Measurements from ENCODE around the gene EHBP1. TPM values are rescaled to one million over a fixed set of nuclear protein-coding genes. Genes with fewer than 3 reads are reported as not detected.

Gene EHBP1
- total RNA-seq, 4 donors from 2014 or later = 42.9 to 116 (median 58.3) TPM

DNA sequence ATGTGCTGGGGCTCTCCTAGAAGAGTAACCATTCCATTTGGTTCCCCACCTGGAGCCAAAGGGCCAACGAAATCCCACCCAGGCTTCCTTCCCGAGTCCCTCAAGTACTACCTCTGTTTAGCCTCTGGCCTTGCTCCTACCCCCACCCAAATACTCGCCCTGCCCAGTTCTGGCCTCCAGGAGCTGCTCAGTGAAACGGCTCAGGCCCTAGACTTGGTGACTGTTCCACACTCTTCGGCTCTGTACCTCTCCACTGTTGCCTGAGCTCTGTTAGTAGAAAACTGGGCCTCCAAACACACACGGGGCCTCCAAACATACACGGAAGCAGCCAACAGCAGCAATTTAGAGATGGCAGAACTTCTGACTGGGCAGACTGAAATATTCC lies 349.3 kb downstream of the EHBP1 start:
- Histone ChIP-seq H3K27me3 (peaks cover 91% of the 10 kb centered on the region), H3K4me1 (peaks cover 68% of the 10 kb centered on the region), H3K27ac (no peak overlapping the region), H3K4me3 (no peak overlapping the region), H3K36me3 (peaks cover 22% of the 10 kb centered on the region), H3K9me3 (no peaks in the 10 kb centered on the region)
- 45% methylated on average over 7 of the region's 7 CpGs for WGBS
- no peak for DNase-seq (ENCODE audit: low spot score in 2 of 2)
- TF ChIP-seq, protein P1, sequence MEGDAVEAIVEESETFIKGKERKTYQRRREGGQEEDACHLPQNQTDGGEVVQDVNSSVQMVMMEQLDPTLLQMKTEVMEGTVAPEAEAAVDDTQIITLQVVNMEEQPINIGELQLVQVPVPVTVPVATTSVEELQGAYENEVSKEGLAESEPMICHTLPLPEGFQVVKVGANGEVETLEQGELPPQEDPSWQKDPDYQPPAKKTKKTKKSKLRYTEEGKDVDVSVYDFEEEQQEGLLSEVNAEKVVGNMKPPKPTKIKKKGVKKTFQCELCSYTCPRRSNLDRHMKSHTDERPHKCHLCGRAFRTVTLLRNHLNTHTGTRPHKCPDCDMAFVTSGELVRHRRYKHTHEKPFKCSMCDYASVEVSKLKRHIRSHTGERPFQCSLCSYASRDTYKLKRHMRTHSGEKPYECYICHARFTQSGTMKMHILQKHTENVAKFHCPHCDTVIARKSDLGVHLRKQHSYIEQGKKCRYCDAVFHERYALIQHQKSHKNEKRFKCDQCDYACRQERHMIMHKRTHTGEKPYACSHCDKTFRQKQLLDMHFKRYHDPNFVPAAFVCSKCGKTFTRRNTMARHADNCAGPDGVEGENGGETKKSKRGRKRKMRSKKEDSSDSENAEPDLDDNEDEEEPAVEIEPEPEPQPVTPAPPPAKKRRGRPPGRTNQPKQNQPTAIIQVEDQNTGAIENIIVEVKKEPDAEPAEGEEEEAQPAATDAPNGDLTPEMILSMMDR (IDR thresholded peaks at IDR 0.05) = no peak
- TF ChIP-seq EP300 (IDR thresholded peaks at IDR 0.05) = no peak
- TF ChIP-seq POLR2A (IDR thresholded peaks at IDR 0.05) = no peak
- TF ChIP-seq POLR2AphosphoS5 (IDR thresholded peaks at IDR 0.05) = no peak

DNA sequence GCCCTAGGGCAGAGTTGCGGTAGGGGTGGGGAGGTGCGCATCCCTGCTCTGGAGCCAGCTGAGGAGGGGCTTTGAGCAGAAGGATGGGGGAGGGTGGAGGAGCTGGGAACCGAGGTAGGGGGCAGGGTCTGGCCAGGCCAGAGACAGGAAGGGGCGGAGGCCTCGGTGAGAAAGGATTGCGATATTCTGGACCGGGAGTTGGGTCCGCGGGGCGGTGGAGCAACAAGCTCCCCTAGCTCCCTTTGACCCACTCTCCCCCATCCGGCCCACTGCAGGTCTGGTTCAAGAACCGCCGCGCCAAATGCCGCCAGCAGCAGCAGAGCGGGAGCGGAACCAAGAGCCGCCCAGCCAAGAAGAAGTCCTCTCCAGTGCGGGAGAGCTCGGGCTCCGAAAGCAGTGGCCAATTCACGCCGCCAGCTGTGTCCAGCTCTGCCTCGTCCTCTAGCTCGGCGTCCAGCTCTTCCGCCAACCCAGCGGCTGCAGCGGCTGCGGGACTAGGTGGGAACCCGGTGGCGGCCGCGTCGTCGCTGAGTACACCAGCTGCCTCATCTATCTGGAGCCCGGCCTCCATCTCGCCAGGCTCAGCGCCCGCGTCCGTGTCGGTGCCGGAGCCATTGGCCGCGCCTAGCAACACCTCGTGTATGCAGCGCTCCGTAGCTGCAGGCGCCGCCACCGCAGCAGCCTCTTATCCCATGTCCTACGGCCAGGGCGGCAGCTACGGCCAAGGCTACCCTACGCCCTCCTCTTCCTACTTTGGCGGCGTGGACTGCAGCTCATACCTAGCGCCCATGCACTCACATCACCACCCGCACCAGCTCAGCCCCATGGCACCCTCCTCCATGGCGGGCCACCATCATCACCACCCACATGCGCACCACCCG lies 350.0 kb downstream of the EHBP1 start:
- Histone ChIP-seq H3K4me3 (peak overlapping the region; percentile 13), H3K9me3 (no peaks in the 10 kb centered on the region), H3K27ac (no peak overlapping the region), H3K4me1 (peaks cover 64% of the 10 kb centered on the region), H3K36me3 (peaks cover 22% of the 10 kb centered on the region), H3K27me3 (peaks cover 91% of the 10 kb centered on the region)
- WGBS = 62% methylated on average over 49 of the region's 63 CpGs
- DNase-seq (ENCODE audit: low spot score in 2 of 2) = no peak
- TF ChIP-seq EP300 (IDR thresholded peaks at IDR 0.05) (no peak), POLR2A (IDR thresholded peaks at IDR 0.05) (no peak)

DNA sequence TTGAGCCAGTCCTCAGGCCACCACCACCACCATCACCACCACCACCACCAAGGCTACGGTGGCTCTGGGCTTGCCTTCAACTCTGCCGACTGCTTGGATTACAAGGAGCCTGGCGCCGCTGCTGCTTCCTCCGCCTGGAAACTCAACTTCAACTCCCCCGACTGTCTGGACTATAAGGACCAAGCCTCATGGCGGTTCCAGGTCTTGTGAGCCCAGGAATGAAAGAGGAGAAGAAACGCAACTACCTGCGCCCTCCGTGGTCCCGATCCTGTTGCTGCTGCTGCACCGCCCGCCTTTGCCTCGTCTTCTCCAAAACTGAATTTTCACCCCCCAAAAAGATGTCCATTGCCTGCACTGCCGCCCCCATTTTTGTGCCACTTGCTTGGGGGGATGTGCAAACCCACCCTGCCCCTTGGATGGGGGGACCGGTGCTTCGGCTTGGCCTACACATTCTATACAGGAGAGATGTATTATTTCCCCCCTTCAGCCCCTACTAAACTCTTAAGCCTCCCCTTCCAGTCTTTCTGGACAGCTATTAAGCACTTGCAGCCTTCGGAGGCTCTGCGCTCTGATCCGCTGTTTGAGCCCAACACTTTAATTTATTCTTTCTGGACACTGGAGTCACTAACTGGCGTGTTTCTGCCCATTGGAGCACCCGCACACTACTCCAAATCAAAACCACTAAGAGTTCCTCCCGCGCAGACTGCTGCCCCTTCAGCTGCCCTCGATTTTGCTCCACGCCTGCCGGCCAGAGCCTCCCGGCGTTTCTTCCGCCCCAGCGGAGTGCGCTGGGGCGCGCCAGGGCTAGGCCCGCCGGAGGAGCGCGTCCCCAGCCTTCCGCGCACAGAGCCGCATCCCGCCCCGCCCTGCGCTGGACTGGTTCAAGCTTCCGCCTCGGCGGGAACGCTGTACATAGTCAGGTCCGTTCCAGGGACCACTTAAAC lies 350.9 kb downstream of the EHBP1 start:
- H3K4me1 ChIP-seq = peaks cover 62% of the 10 kb centered on the region
- H3K27me3 ChIP-seq = peaks cover 98% of the 10 kb centered on the region
- no peak for DNase-seq (ENCODE audit: low spot score in 2 of 2)
- H3K9me3 ChIP-seq = no peaks in the 10 kb centered on the region
- no peak overlapping the region for H3K27ac ChIP-seq
- no peak overlapping the region for H3K4me3 ChIP-seq
- H3K36me3 ChIP-seq = peaks cover 22% of the 10 kb centered on the region
- 54% methylated on average over 49 of the region's 49 CpGs for WGBS
- TF ChIP-seq, protein P1 (IDR thresholded peaks at IDR 0.05) = no peak

DNA sequence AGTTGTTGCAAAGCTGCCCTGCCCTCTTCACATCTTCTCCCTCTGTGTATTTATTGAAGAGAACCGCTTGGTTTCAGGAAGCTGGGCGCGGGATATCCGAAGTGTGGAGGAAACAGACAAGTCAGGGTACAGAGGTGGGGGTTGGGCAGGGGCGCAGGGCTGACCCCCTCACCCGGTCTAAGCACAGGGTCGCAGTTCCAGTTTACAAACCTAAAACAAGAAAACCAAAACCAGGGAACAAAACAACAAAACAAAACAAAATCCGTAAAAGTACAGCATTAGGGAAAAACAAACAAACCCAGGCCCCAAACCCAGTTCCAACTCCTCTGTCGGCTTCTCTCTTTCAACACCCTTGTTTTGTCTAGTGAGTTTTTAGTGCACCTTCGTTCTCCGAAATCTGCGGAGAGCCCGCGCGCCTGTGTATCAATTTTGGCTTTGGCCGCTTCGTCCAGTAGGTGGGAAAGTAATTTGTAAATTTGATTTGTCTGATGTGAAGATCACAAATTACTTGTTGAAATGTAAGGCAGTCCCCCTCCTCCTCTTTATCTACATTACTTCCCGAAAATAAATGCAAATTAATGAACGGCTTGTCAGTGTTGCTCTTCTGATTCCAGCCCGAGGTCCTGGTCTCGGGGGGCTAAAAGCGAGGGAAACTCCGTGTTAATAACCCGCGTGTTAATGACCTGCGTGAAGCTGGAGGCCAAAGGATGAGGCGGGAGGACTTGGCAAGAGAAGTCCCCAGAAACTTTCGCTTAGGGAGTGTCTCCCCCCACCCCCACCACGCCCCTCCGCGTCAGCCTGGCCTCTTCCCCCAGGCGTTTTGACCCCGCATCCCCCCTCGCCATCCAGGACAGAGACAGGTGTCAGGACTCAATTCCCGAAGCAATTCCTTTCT lies 352.0 kb downstream of the EHBP1 start:
- Histone ChIP-seq H3K4me1 (peaks cover 55% of the 10 kb centered on the region), H3K27me3 (peaks cover 99% of the 10 kb centered on the region), H3K4me3 (peak overlapping the region; percentile 51), H3K36me3 (peaks cover 22% of the 10 kb centered on the region), H3K9me3 (no peaks in the 10 kb centered on the region), H3K27ac (no peak overlapping the region)
- WGBS = 49% methylated on average over 35 of the region's 35 CpGs
- DNase-seq (ENCODE audit: low spot score in 2 of 2) = no peak
- TF ChIP-seq POLR2A (IDR thresholded peaks at IDR 0.05) = no peak
- TF ChIP-seq EP300 (IDR thresholded peaks at IDR 0.05) = no peak
- TF ChIP-seq, protein P1 (IDR thresholded peaks at IDR 0.05) = no peak

DNA sequence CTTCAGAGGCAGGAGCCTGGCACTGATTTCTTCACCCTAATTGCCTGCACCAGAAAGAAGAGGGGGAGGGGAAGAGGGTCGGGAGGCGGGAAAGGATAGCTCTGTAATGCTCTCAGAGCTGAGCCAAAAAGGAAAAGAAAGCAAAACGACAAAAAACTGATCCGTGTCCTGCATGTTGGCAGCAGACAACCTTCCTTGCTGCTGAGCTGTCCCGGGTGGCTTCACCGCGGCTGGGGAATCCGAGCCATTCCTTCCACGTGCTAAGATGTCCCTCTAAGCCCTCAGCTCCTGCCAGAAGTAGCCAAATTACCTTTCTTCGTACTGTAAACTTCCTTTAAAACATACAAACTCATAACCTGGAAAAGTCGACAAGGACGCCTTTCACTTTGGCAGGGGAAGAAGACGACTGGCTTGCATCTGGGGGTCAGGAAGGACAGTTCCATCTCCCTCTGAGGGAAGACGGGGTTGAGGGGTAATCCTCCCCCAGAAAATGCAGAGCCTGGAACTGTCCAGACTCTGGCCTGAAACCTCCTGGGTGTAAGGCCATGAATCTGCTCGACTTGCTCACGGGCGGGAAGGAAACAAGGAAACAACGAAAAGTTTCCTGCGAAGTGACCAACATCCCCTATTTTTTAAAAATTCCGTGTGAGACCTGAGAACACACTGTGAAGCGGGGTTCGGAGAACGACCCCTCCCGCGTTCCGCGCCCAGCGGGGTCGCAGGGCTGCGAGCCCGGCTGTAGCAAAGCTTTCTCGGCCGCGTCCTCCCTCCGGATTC lies 352.8 kb downstream of the EHBP1 start:
- peaks cover 100% of the 10 kb centered on the region for H3K27me3 ChIP-seq
- peak overlapping the region; percentile 51 for H3K4me3 ChIP-seq
- H3K4me1 ChIP-seq = peaks cover 55% of the 10 kb centered on the region
- H3K27ac ChIP-seq = no peak overlapping the region
- 53% methylated on average over 33 of the region's 35 CpGs for WGBS
- DNase-seq (ENCODE audit: low spot score in 2 of 2) = no peak
- no peak for TF ChIP-seq POLR2A (IDR thresholded peaks at IDR 0.05)
- peak in 1 of 3 donors; percentile 8 for TF ChIP-seq POLR2AphosphoS5 (IDR thresholded peaks at IDR 0.05)
- H3K36me3 ChIP-seq = peaks cover 22% of the 10 kb centered on the region
- no peaks in the 10 kb centered on the region for H3K9me3 ChIP-seq

Measured in suprapubic skin (tissue), 4 donors.